ENCODE measurements around the gene GNAQ.

- no peak for TF ChIP-seq CTCF (conservative IDR thresholded peaks at IDR 0.05; ENCODE audit: low read depth in 2 of 2)
- TF ChIP-seq POLR2AphosphoS5 (IDR thresholded peaks at IDR 0.05; ENCODE audit: low read depth): no peak
- TF ChIP-seq CREB1 (CRISPR knock-in tag; IDR thresholded peaks at IDR 0.05; ENCODE audit: low read depth): no peak
- no peak for TF ChIP-seq EZH2phosphoT487 (IDR thresholded peaks at IDR 0.05; ENCODE audit: unreplicated experiment)
- no peak for TF ChIP-seq EZH2 (IDR thresholded peaks at IDR 0.05; ENCODE audit: low read depth, unreplicated experiment)
These were observed 351.8 kb downstream of the GNAQ start for GRCh38 chr9:77679661-77680368.
